ENCODE data around the gene SLX4IP.

SLX4IP gene

GRCh38 chr20:10551732-10552724 lies 116.9 kb downstream of the SLX4IP start:
- no peak for DNase-seq (ENCODE audit: low read depth)

GRCh38 chr20:10553326-10553984 lies 118.3 kb downstream of the SLX4IP start:
- DNase-seq (ENCODE audit: low read depth): peak; percentile 16

- no peak for DNase-seq (ENCODE audit: low read depth)
Measured at GRCh38 chr20:10554285-10554684, 119.2 kb downstream of the SLX4IP start.

GRCh38 chr20:10555393-10555792 lies 120.3 kb downstream of the SLX4IP start:
- DNase-seq (ENCODE audit: low read depth): no peak

GRCh38 chr20:10555865-10556308 lies 120.8 kb downstream of the SLX4IP start:
- DNase-seq (ENCODE audit: low read depth): no peak

- DNase-seq (ENCODE audit: low read depth): no peak
Measured at GRCh38 chr20:10556519-10557083, 121.5 kb downstream of the SLX4IP start.

GRCh38 chr20:10557685-10558084 lies 122.6 kb downstream of the SLX4IP start:
- no peak for DNase-seq (ENCODE audit: low read depth)

- no peak for DNase-seq (ENCODE audit: low read depth)
Measured at GRCh38 chr20:10558635-10559187, 123.6 kb downstream of the SLX4IP start.

GRCh38 chr20:10559266-10559665 lies 124.2 kb downstream of the SLX4IP start:
- DNase-seq (ENCODE audit: low read depth): no peak

GRCh38 chr20:10560686-10561085 lies 125.6 kb downstream of the SLX4IP start:
- no peak for DNase-seq (ENCODE audit: low read depth)

- DNase-seq (ENCODE audit: low read depth): no peak
Measured at GRCh38 chr20:10561302-10561701, 126.2 kb downstream of the SLX4IP start.

- no peak for DNase-seq (ENCODE audit: low read depth)
Measured at GRCh38 chr20:10562899-10563298, 127.8 kb downstream of the SLX4IP start.

GRCh38 chr20:10563935-10564492 lies 128.9 kb downstream of the SLX4IP start:
- DNase-seq (ENCODE audit: low read depth): no peak

GRCh38 chr20:10565191-10565921 lies 130.3 kb downstream of the SLX4IP start:
- DNase-seq (ENCODE audit: low read depth): no peak

- DNase-seq (ENCODE audit: low read depth): no peak
Measured at GRCh38 chr20:10565922-10566897, 131.1 kb downstream of the SLX4IP start.

GRCh38 chr20:10568032-10568431 lies 132.9 kb downstream of the SLX4IP start:
- no peak for DNase-seq (ENCODE audit: low read depth)

GRCh38 chr20:10571313-10571815 lies 136.3 kb downstream of the SLX4IP start:
- DNase-seq (ENCODE audit: low read depth): no peak

- no peak for DNase-seq (ENCODE audit: low read depth)
Measured at GRCh38 chr20:10572853-10573252, 137.7 kb downstream of the SLX4IP start.

GRCh38 chr20:10573273-10573950 lies 138.3 kb downstream of the SLX4IP start:
- DNase-seq (ENCODE audit: low read depth): no peak
